GM18951 (cell line): Measurements from ENCODE around the gene MAP2.

ENCODE experiments used
- POLR2A ChIP-seq: IDR thresholded peaks from 4 replicates; pipeline ENCODE4 v1.6.1; 2011; ENCODE audit warnings: mild to moderate bottlenecking; ENCODE audit not compliant: insufficient read length, insufficient read depth; ENCODE audit errors: extremely low read depth
- in situ Hi-C: fragments of 300-500 bp; cut with MboI; formaldehyde crosslinking; loops from one replicate; pipeline ENCODE4 v1.12.0; 2022; ENCODE audit warnings: low sequenced_read_pairs, mixed read lengths, inconsistent platforms; ENCODE audit not compliant: unreplicated experiment

Gene MAP2

DNA sequence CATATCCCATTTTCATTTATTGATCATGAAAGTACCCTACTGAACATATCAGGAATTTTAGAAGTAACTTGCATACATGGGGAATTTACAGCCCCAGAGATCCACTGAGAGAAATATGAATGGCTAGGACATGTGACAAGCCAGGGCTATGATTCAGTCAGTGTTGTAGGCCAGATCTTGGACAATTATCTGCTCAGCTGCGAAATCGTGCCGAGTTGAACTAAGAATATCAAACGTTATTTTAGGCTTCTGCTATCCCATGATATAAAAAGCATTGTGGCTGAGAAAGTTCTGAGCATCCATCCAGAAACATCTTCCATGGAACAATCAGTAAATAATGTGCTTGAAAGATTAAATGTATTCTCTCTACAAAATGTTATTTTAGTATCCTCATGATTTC is 262.1 kb downstream of the MAP2 start:
- in situ Hi-C loops: no loop called here
- TF ChIP-seq POLR2A: no peak

- in situ Hi-C loops: no loop called here
- TF ChIP-seq POLR2A: no peak
Measured at GRCh38 chr2:209686448-209686847, 262.6 kb downstream of the MAP2 start.

GRCh38 chr2:209687323-209687969 is 263.6 kb downstream of the MAP2 start:
- no peak for TF ChIP-seq POLR2A
- in situ Hi-C loops: no loop called here

DNA sequence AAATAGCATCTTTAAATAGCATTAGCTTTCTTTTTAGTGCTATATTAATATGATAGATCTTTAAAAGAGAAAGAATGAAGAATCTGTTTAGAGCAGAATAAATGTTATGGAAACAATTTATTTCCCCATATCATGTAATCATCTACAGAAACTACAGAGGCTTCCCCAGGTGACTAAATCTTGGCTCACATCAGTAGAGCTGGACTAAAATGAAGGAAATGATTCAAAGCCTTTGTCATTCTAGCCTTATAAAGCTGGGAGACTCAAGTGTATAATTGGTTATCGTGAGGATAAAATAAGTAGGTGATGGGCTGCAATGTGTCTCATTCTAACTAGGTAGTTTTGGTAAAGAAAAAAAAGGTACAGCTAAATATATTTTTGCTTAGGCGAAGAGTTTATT is 264.5 kb downstream of the MAP2 start:
- no peak for TF ChIP-seq POLR2A
- in situ Hi-C loops: no loop called here

DNA sequence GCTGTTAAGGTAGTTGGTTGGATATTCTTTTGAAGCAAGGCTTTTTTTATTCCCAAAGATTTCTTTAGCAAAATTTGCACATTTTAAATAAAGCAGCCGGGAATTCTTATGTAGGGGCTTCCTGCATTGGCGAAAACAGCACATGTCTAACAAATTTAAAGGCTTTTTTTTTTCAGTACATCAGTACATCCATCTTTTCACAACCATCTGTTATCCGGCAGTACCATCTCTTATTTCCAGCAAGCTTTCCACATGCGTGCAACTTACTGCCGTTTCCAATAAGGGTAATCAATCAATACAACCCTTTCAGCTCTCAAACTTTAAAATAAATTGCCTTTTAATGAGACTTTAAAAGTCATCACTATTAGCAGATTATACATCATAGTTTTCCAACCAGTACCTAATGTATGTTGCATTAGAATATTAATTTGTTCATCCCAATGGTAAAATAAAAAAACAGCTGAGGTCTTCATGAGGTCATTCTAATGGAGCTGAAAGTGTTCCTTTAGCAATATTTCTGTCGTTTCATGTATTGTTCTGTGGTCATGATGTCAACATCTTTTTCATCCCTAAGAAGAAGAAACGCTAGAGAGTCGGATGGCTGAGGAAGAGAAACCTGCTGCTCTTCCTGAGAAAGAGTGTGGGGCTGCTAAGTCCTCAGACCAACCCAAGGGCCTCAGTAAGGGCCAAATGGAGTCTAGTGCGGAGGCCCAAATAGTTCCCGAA is 266.3 kb downstream of the MAP2 start:
- in situ Hi-C loops: no loop called here
- no peak for TF ChIP-seq POLR2A

DNA sequence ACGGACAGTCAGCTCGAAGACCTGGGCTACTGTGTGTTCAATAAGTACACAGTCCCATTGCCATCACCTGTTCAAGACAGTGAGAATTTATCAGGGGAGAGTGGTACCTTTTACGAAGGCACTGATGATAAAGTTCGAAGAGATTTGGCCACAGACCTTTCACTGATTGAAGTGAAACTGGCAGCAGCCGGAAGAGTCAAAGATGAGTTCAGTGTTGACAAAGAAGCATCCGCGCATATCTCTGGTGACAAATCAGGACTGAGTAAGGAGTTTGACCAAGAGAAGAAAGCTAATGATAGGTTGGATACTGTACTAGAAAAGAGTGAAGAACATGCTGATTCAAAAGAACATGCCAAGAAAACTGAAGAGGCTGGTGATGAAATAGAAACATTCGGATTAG is 270.9 kb downstream of the MAP2 start:
- no peak for TF ChIP-seq POLR2A
- in situ Hi-C loops: no loop called here

- in situ Hi-C loops: no loop called here
- no peak for TF ChIP-seq POLR2A
Measured at GRCh38 chr2:209696836-209697711, 273.2 kb downstream of the MAP2 start.

DNA sequence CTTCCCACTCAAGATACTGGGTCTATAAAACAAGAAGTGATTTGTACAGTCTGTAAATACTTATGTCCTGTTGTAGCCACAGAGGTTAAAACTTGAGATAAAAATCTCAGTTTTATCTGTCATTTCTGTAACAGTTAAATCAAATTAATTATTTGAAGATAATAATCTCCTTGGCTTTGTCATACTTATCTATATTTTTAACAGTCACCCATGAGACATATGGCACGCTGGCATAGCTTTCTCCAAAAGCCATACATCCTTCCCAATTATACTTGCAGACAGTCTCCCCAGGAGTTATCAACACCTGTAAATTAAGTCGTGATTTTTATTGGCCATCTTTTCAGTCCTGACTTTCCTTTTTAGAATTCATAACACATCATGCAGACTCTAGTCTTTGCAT is 278.9 kb downstream of the MAP2 start:
- no peak for TF ChIP-seq POLR2A
- in situ Hi-C loops: no loop called here

DNA sequence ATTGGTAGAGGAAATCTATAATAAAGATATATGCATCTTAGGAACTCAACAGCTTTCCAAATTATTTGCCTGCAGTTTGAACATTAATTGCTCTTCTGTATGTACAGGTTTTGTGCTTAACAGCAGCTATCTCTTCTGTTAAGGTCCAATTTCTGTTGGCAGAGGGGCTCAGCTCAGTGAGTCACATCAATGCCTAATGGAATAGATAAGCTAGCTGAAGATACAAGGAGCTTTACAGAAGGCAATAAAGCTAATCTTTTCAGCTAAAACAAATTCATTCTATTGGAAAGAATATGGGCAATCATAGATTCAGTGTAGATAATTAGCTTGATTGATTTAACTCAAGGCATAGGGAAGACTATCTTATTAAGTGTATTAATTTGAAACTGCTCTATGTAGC is 289.4 kb downstream of the MAP2 start:
- TF ChIP-seq POLR2A: no peak
- in situ Hi-C loops: no loop called here

GRCh38 chr2:209719034-209719433 is 295.2 kb downstream of the MAP2 start:
- in situ Hi-C loops: no loop called here
- TF ChIP-seq POLR2A: no peak

DNA sequence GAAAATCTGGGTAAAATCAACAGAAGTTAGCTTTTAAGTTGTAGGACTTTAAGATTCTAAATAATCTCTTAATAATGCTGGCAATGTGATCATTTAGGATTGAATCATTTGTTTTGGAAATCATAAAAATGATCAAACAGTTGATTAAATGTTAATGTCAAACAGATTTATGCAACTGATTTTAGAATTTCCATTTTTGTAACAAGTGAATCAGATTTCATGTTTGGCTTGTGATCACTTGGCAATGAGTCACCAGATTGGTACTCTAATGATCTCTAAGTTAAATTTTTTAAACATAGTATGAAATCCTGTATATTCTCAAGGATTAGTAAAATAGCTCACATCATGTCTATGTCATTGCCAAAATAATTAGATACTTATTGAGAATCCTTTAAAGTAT is 297.6 kb downstream of the MAP2 start:
- TF ChIP-seq POLR2A: no peak
- in situ Hi-C loops: no loop called here

DNA sequence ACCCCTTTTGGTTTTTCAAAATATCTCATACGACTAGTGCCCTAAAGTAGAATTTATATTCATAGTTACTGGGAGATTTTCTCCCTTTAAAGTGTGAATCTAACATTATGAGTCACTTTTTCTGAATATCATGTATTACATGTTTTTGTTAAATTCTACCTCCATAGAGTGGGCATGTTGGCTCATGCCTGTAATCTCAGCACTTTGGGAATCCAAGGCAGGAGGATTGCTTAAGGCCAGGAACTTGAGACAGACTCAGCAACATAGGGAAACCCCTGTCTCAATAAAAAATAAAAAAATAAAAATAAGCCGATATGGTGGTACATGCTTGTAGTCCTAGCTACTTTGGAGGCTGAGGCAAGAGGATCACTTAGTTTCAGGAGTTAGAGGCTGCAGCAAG is 302.5 kb downstream of the MAP2 start:
- in situ Hi-C loops: no loop called here
- no peak for TF ChIP-seq POLR2A

GRCh38 chr2:209727077-209727476 is 303.2 kb downstream of the MAP2 start:
- in situ Hi-C loops: no loop called here
- no peak for TF ChIP-seq POLR2A
